NCI-H146 (cell line): Measurements from ENCODE around the gene GTPBP1.
A peak's percentile ranks its signal among the peaks of the same experiment; 100 is the strongest.

ENCODE experiments used
- DNase-seq: peaks from one replicate; lab custom pipeline; 2025; lab: John Stamatoyannopoulos, UW

Gene GTPBP1

GRCh38 chr22:38741166-38741565 lies 35.4 kb downstream of the GTPBP1 start:
- no peak for DNase-seq

- no peak for DNase-seq
Observed at GRCh38 chr22:38741576-38741975, 35.8 kb downstream of the GTPBP1 start.

- DNase-seq, result no peak
Observed at GRCh38 chr22:38742176-38742942, 36.6 kb downstream of the GTPBP1 start.

- DNase-seq, result no peak
Observed at GRCh38 chr22:38744981-38745380, 39.2 kb downstream of the GTPBP1 start.

GRCh38 chr22:38745676-38746460 lies 40.1 kb downstream of the GTPBP1 start:
- DNase-seq, result peak; percentile 23

GRCh38 chr22:38748487-38749136 lies 42.9 kb downstream of the GTPBP1 start:
- no peak for DNase-seq

- no peak for DNase-seq
Observed at GRCh38 chr22:38750104-38750503, 44.4 kb downstream of the GTPBP1 start.

GRCh38 chr22:38750638-38751037 lies 44.9 kb downstream of the GTPBP1 start:
- DNase-seq, result no peak

- DNase-seq, result no peak
Observed at GRCh38 chr22:38751066-38751421, 45.3 kb downstream of the GTPBP1 start.

- DNase-seq, result no peak
Observed at GRCh38 chr22:38751422-38752346, 45.9 kb downstream of the GTPBP1 start.

- DNase-seq, result peak; percentile 54
Observed at GRCh38 chr22:38753948-38754750, 48.4 kb downstream of the GTPBP1 start.

GRCh38 chr22:38754751-38755154 lies 49.0 kb downstream of the GTPBP1 start:
- DNase-seq, result no peak

- peak; percentile 53 for DNase-seq
Observed at GRCh38 chr22:38755155-38755910, 49.6 kb downstream of the GTPBP1 start.

- DNase-seq, result peak; percentile 72
Observed at GRCh38 chr22:38755911-38756532, 50.3 kb downstream of the GTPBP1 start, which contains the start of gene SUN2. Gene SUN2 (minus strand): TSS chr22:38755998. CDS start chr22:38752628, 3,370 bp downstream.

GRCh38 chr22:38756711-38757463 lies 51.1 kb downstream of the GTPBP1 start:
- DNase-seq, result no peak

- DNase-seq, result no peak
Observed at GRCh38 chr22:38757464-38757757, 51.7 kb downstream of the GTPBP1 start.

- DNase-seq, result no peak
Observed at GRCh38 chr22:38758276-38758945, 52.7 kb downstream of the GTPBP1 start.

- no peak for DNase-seq
Observed at GRCh38 chr22:38759005-38759404, 53.3 kb downstream of the GTPBP1 start.
